BJ (cell line): ENCODE results near the gene RSAD1. TPM values are rescaled to one million over a fixed set of nuclear protein-coding genes. Genes with fewer than 3 reads are reported as not detected.

Experiments
- CTCF ChIA-PET: fragments of 350-600 bp; formaldehyde crosslinking; extraction: SDS; loops from one replicate; lab custom pipeline; 2021; ENCODE audit warnings: antibody characterized with exemption, inconsistent platforms; lab: Yijun Ruan, JAX
- POLR2A ChIA-PET: fragments of 300-600 bp; sonication (Branson Sonifier 250); formaldehyde crosslinking; extraction: SDS; loops from one replicate; lab custom pipeline; 2021; ENCODE audit warnings: antibody characterized with exemption; lab: Charles Lee
- DNase-seq: peaks from one replicate; pipeline ENCODE4 v3.0.0-alpha.2; 2011; ENCODE audit warnings: low read depth
- H3K27me3 ChIP-seq: 2 replicates; pipeline ENCODE4 v1.6.0; 2011; ENCODE audit warnings: low read length; ENCODE audit not compliant: control insufficient read depth, insufficient read depth
- H3K36me3 ChIP-seq: 2 replicates; pipeline ENCODE4 v1.5.1; 2011; ENCODE audit warnings: low read length; ENCODE audit not compliant: control insufficient read depth, insufficient read depth
- H3K4me3 ChIP-seq: 2 replicates; pipeline ENCODE4 v1.5.1; 2011; ENCODE audit warnings: low read depth, mild to moderate bottlenecking, control low read depth, low read length
- CTCF ChIP-seq: IDR thresholded peaks from 2 replicates; pipeline ENCODE4 v1.5.1; 2011; ENCODE audit warnings: low read depth, mild to moderate bottlenecking, control low read depth, inconsistent platforms, low read length, moderate library complexity; ENCODE audit not compliant: insufficient read depth
- polyA plus RNA-seq: library from polyadenylated mRNA; depleted of rRNA; stranded (reverse); fragments of >200 nt; gene quantifications from 2 replicates; pipeline ENCODE4 v1.2.3, GENCODE V29; 2011

RSAD1 gene
- polyA plus RNA-seq, 1 experiment, result 22.6 TPM

DNA sequence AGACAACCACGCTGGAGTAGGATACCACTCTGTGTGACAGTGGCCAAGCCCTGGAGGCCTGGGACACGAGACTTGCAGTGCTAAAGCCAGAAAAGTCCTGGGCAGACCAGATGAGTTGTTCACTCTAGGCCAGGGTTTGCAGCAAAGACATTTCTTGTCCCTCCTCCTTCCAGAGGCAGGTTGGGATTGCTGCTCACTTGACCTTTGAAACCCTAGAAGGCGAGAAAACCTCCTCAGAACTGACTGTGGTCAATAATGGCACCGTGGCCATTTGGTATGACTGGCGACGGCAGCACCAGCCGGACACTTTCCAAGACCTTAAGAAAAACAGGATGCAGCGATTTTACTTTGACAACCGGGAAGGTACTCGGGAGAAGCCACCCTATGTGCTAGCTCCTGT, 44.1 kb downstream of the RSAD1 start:
- no peak for TF ChIP-seq CTCF
- CTCF ChIA-PET, result interaction anchor here (0.6 to 1.1 kb wide), 2 partner anchors 8 to 179 kb away, joined by 3 read pairs; no protein-coding TSS in a partner anchor
- Histone ChIP-seq H3K4me3 (no peak overlapping the region), H3K36me3 (no peaks in the 10 kb centered on the region), H3K27me3 (peaks cover 4% of the 10 kb centered on the region)
- POLR2A ChIA-PET, result no interaction called here
- no peak for DNase-seq

DNA sequence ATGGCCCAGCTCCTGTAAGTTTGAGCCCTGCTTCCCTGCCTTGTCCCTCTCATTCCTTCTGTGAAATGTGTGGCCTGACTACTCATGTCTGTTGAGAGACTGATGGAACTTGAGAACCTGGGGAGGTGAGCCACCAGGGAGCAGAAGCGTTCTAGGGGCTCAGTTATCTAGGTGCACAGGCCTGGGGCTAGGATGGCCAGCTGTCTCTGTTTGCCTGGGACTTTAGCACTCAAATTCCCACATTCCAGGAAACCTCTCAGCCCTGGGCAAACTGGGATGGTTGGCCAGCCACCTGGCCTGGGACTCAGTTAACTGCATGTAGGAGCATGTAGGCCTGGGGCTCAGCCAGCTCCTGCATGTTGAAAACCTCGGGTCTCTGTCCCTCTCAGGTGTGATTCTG, 44.5 kb downstream of the RSAD1 start:
- Histone ChIP-seq H3K27me3 (peaks cover 8% of the 10 kb centered on the region), H3K4me3 (no peak overlapping the region), H3K36me3 (no peaks in the 10 kb centered on the region)
- no peak for DNase-seq
- ChIA-PET POLR2A (no interaction called here), CTCF (interaction anchor here (0.6 to 1.1 kb wide), 2 partner anchors 8 to 178 kb away, joined by 3 read pairs; no protein-coding TSS in a partner anchor)
- no peak for TF ChIP-seq CTCF

GRCh38 chr17:50524838-50525237, 46.2 kb downstream of the RSAD1 start:
- CTCF ChIA-PET, result no interaction called here
- peaks cover 16% of the 10 kb centered on the region for H3K27me3 ChIP-seq
- TF ChIP-seq CTCF, result no peak

GRCh38 chr17:50527155-50527762, 48.6 kb downstream of the RSAD1 start:
- DNase-seq, result no peak
- Histone ChIP-seq H3K4me3 (no peak overlapping the region), H3K36me3 (no peaks in the 10 kb centered on the region), H3K27me3 (peaks cover 28% of the 10 kb centered on the region)
- ChIA-PET CTCF (interaction anchor here (0.7 kb wide), 1 partner anchor 12 kb away, joined by 3 read pairs; no protein-coding TSS in a partner anchor), POLR2A (no interaction called here)
- TF ChIP-seq CTCF, result no peak

More at GRCh38 chr17:50524838-50525237, 46.2 kb downstream of the RSAD1 start:
- Histone ChIP-seq H3K4me3 (no peak overlapping the region), H3K36me3 (no peaks in the 10 kb centered on the region)
- POLR2A ChIA-PET, result no interaction called here
- no peak for DNase-seq

GRCh38 chr17:50527949-50528474, 49.4 kb downstream of the RSAD1 start:
- no peaks in the 10 kb centered on the region for H3K36me3 ChIP-seq
- peaks cover 35% of the 10 kb centered on the region for H3K27me3 ChIP-seq
- CTCF ChIA-PET, result interaction anchor here (0.7 kb wide), 1 partner anchor 11 kb away, joined by 3 read pairs; no protein-coding TSS in a partner anchor
- POLR2A ChIA-PET, result no interaction called here
- no peak overlapping the region for H3K4me3 ChIP-seq
- DNase-seq, result no peak
- no peak for TF ChIP-seq CTCF
